ENCODE measurements around the gene MMEL1. TPM values are rescaled to one million over a fixed set of nuclear protein-coding genes. Genes with fewer than 3 reads are reported as not detected.

MMEL1 gene
- total and polyA plus RNA-seq, 2 of the 13 experiments (the other 11 are each of a cell fraction or from before 2014, with no cell fraction given) = 0.48 TPM; not detected in 1

- TF ChIP-seq TIGD3 (CRISPR knock-in tag; IDR thresholded peaks at IDR 0.05; ENCODE audit: borderline replicate concordance) = no peak
- TF ChIP-seq ZNF703 (CRISPR knock-in tag; IDR thresholded peaks at IDR 0.05; ENCODE audit: borderline replicate concordance) = no peak
- no peak for TF ChIP-seq USF2 (IDR thresholded peaks at IDR 0.05; ENCODE audit: low read depth, low read length)
- no peak for TF ChIP-seq USF2 (CRISPR knock-in tag; IDR thresholded peaks at IDR 0.05; ENCODE audit: borderline replicate concordance)
- no peak for TF ChIP-seq MATR3 (CRISPR knock-in tag; IDR thresholded peaks at IDR 0.05)
- no peak for TF ChIP-seq MED13 (CRISPR knock-in tag; IDR thresholded peaks at IDR 0.05)
- no peak for TF ChIP-seq ZNF577 (CRISPR knock-in tag; IDR thresholded peaks at IDR 0.05; ENCODE audit: borderline replicate concordance, low read depth)
- no peak for TF ChIP-seq ATF1 (CRISPR knock-in tag; IDR thresholded peaks at IDR 0.05)
- 0 out of 2 replicates have a peak, but pooled peaks have one; percentile 46 for TF ChIP-seq ZNF687 (CRISPR knock-in tag; IDR thresholded peaks at IDR 0.05)
- no peak for TF ChIP-seq ZNF20 (CRISPR knock-in tag; IDR thresholded peaks at IDR 0.05)
- no peak for TF ChIP-seq NONO (IDR thresholded peaks at IDR 0.05)
- TF ChIP-seq NONO (CRISPR knock-in tag; conservative IDR thresholded peaks at IDR 0.05) = 0 out of 2 replicates have a peak, but pooled peaks have one; percentile 31
- no peak for TF ChIP-seq ATF2 (CRISPR knock-in tag; IDR thresholded peaks at IDR 0.05)
- no peak for TF ChIP-seq MNT (IDR thresholded peaks at IDR 0.05)
- no peak for TF ChIP-seq SP2 (CRISPR knock-in tag; IDR thresholded peaks at IDR 0.05)
These were observed 49.5 kb downstream of the MMEL1 start (continued) for GRCh38 chr1:2583331-2583791.

Data from HepG2 (cell line).